A673 (cell line): ENCODE results near the gene NOCT. TPM values are rescaled to one million over a fixed set of nuclear protein-coding genes. Genes with fewer than 3 reads are reported as not detected.

ENCODE experiments used
- BruUV-seq: library from RNA; stranded (reverse); fragments of 400-500 nt; replicated peaks from 2 replicates; lab custom pipeline; 2021; lab: Mats Ljungman, UMichigan
- CTCF ChIA-PET: fragments of 300-600 bp; sonication (Branson Sonifier 250); formaldehyde crosslinking; loops from one replicate; lab custom pipeline; 2022; ENCODE audit warnings: antibody characterized with exemption; lab: Charles Lee
- POLR2A ChIA-PET: fragments of 300-600 bp; sonication (Branson Sonifier 250); formaldehyde crosslinking; loops from one replicate; lab custom pipeline; 2022; ENCODE audit warnings: antibody characterized with exemption; ENCODE audit not compliant: low non-redundant PET; lab: Charles Lee
- DNase-seq: peaks from one replicate; pipeline ENCODE4 v3.0.0-alpha.2; 2015; ENCODE audit warnings: low spot score
- H3K27ac ChIP-seq: fragments of 200-600 bp; sonication (generic); 2 replicates; pipeline ENCODE4 v1.5.1; 2016; ENCODE audit warnings: mixed run types, low read depth, mild to moderate bottlenecking, mixed read lengths, antibody characterized with exemption, low read length; ENCODE audit not compliant: poor library complexity, severe bottlenecking
- H3K27me3 ChIP-seq: fragments of 200-600 bp; sonication (generic); replicated peaks from 2 replicates; pipeline ENCODE4 v1.6.1; 2017; ENCODE audit warnings: mixed run types, low read depth, mild to moderate bottlenecking, mixed read lengths, antibody characterized with exemption, low read length; ENCODE audit not compliant: insufficient read depth, poor library complexity
- H3K36me3 ChIP-seq: fragments of 200-600 bp; sonication (generic); 2 replicates; pipeline ENCODE4 v1.6.1; 2016; ENCODE audit warnings: mixed run types, mild to moderate bottlenecking, mixed read lengths, antibody characterized with exemption, low read length; ENCODE audit not compliant: insufficient read depth, poor library complexity, severe bottlenecking
- H3K4me1 ChIP-seq: fragments of 200-600 bp; sonication (generic); 2 replicates; pipeline ENCODE4 v1.6.1; 2017; ENCODE audit warnings: mixed run types, mild to moderate bottlenecking, mixed read lengths, antibody characterized with exemption, low read length; ENCODE audit not compliant: insufficient read depth, poor library complexity, severe bottlenecking
- H3K4me3 ChIP-seq: fragments of 200-600 bp; sonication (generic); 2 replicates; pipeline ENCODE4 v1.5.1; 2016; ENCODE audit warnings: low read depth, mixed run types, mild to moderate bottlenecking, mixed read lengths, low read length; ENCODE audit not compliant: poor library complexity, severe bottlenecking
- H3K9me3 ChIP-seq: fragments of 200-600 bp; sonication (generic); 2 replicates; pipeline ENCODE4 v1.6.1; 2016; ENCODE audit warnings: mixed run types, low read depth, mild to moderate bottlenecking, mixed read lengths, antibody characterized with exemption, low read length; ENCODE audit not compliant: poor library complexity, severe bottlenecking
- EZH2 ChIP-seq: fragments of 200-600 bp; sonication (generic); IDR thresholded peaks from 2 replicates; pipeline ENCODE4 v1.6.1; 2017; ENCODE audit warnings: borderline replicate concordance, low read depth, mild to moderate bottlenecking, mixed read lengths, antibody characterized with exemption, low read length; ENCODE audit not compliant: poor library complexity, severe bottlenecking
- intact Hi-C: fragments of 100-400 bp; cut with micrococcal nuclease; formaldehyde crosslinking; loops from one replicate; pipeline ENCODE4 v1.10.0; 2022; ENCODE audit not compliant: unreplicated experiment
- total RNA-seq: library from RNA; stranded (reverse); gene quantifications from 2 replicates; pipeline ENCODE4 v1.2.3, GENCODE V29; 2021
- TF ChIP-seq, protein P1 (sequence below): fragments of 300-800, 200-600 bp; sonication (generic); conservative IDR thresholded peaks from 2 replicates; pipeline ENCODE4 v1.5.1; 2017; ENCODE audit warnings: low read depth, mild to moderate bottlenecking, antibody characterized with exemption, low read length, moderate library complexity, mixed read lengths

NOCT gene
- total RNA-seq, 1 experiment from 2014 or later: 27.6 TPM

GRCh38 chr4:138984647-138985046 lies 30.9 kb upstream of the NOCT start:
- no peaks in the 10 kb centered on the region for H3K4me1 ChIP-seq
- no peak for TF ChIP-seq EZH2
- TF ChIP-seq, protein P1, sequence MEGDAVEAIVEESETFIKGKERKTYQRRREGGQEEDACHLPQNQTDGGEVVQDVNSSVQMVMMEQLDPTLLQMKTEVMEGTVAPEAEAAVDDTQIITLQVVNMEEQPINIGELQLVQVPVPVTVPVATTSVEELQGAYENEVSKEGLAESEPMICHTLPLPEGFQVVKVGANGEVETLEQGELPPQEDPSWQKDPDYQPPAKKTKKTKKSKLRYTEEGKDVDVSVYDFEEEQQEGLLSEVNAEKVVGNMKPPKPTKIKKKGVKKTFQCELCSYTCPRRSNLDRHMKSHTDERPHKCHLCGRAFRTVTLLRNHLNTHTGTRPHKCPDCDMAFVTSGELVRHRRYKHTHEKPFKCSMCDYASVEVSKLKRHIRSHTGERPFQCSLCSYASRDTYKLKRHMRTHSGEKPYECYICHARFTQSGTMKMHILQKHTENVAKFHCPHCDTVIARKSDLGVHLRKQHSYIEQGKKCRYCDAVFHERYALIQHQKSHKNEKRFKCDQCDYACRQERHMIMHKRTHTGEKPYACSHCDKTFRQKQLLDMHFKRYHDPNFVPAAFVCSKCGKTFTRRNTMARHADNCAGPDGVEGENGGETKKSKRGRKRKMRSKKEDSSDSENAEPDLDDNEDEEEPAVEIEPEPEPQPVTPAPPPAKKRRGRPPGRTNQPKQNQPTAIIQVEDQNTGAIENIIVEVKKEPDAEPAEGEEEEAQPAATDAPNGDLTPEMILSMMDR: no peak
- BruUV-seq: no TSS peak
- H3K9me3 ChIP-seq: no peaks in the 10 kb centered on the region
- intact Hi-C loops: no loop called here
- H3K4me3 ChIP-seq: no peak overlapping the region
- ChIA-PET POLR2A (no interaction called here), CTCF (no interaction called here)
- no peaks in the 10 kb centered on the region for H3K36me3 ChIP-seq
- H3K27me3 ChIP-seq: no peaks in the 10 kb centered on the region
- DNase-seq: no peak
- H3K27ac ChIP-seq: no peak overlapping the region

DNA sequence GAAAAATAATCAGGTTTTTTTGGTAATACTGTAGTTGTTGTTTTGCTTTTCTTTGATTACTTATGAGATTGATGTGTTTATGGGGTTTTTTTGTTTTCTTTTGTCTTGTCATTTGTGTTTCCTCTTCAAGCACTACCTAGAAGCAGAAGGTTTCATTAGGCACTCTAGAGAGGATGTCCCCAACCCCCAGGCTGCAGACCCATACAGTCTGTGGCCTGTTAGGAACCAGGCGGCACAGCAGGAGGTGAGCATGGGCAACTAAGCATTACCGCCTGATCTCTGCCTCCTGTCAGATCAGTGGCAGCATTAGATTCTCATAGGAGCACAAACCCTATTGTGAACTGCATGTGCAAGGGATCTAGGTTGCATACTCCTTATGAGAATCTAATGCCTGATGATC lies 22.9 kb upstream of the NOCT start:
- intact Hi-C loops: no loop called here
- Histone ChIP-seq H3K27me3 (no peaks in the 10 kb centered on the region), H3K36me3 (no peaks in the 10 kb centered on the region), H3K27ac (no peak overlapping the region), H3K9me3 (no peaks in the 10 kb centered on the region), H3K4me1 (no peaks in the 10 kb centered on the region), H3K4me3 (no peak overlapping the region)
- no TSS peak for BruUV-seq
- ChIA-PET CTCF (no interaction called here), POLR2A (no interaction called here)
- no peak for TF ChIP-seq EZH2
- TF ChIP-seq, protein P1: no peak
- no peak for DNase-seq

DNA sequence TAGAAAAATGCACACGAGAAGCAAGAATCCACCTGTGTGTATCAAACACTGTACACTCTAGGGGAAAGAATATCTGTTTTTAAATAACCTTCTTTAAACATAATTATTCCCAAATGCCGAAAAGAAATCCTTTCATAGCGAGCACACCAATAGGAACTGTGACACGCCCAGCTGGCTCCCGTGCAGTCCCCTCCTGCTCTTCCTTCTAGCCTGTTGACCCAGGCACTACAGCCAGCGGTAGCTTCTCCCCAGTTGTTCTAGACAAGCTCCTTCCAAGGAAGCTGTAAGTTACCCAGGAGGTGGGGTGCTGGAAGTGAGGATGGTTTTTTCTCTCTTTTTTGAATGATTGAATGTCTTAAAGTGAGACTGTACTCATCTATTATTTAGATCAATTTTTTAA lies 19.5 kb upstream of the NOCT start:
- TF ChIP-seq, protein P1: no peak
- no peak for TF ChIP-seq EZH2
- H3K27me3 ChIP-seq: no peaks in the 10 kb centered on the region
- DNase-seq: no peak
- no peaks in the 10 kb centered on the region for H3K36me3 ChIP-seq
- no peaks in the 10 kb centered on the region for H3K4me1 ChIP-seq
- intact Hi-C loops: no loop called here
- H3K27ac ChIP-seq: no peak overlapping the region
- POLR2A ChIA-PET: no interaction called here
- no TSS peak for BruUV-seq
- no peaks in the 10 kb centered on the region for H3K9me3 ChIP-seq
- CTCF ChIA-PET: no interaction called here
- H3K4me3 ChIP-seq: no peak overlapping the region
